ENCODE results near the gene TLE2.
"Not testable (repeated sequence)": the region's sequence is repeated elsewhere in the genome, so short reads cannot be mapped to it uniquely, and the experiment has no call there.

Gene TLE2

DNA sequence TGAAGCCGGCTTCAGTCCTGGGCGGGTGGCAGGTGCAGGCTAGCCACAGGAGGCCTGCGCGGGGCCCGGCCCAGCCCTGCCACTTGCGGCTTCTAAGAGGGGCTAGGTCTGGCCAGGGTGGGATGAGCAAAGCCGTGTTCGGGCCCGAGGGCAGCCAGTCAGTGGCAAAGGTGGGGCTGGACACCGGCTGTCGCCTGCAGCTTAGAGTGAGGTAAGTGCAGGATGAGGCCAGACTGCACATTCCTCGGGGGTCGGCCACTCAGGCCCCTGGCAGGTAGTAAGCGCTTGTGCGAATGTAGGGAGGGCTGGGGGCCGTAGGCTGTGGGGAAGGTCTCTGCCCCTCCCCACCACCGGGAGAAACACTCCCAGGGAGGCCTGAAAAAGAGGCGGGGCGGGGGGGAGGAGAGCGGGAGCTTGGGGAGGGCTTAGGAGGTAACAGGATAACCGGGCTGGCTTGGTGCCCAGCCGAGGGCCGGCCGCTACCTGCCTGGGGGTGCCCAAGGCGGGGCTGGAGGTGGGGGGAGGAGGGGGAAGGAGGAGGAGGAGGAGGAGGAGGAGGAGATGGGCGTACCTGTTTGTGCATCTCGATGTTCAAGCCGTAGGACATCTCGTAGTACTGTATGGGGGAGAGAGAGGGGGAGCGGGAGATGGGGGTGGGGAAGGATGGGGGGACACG is 26.8 kb upstream of the TLE2 start:
- no peak for DNase-seq (ENCODE audit: low read depth)

DNA sequence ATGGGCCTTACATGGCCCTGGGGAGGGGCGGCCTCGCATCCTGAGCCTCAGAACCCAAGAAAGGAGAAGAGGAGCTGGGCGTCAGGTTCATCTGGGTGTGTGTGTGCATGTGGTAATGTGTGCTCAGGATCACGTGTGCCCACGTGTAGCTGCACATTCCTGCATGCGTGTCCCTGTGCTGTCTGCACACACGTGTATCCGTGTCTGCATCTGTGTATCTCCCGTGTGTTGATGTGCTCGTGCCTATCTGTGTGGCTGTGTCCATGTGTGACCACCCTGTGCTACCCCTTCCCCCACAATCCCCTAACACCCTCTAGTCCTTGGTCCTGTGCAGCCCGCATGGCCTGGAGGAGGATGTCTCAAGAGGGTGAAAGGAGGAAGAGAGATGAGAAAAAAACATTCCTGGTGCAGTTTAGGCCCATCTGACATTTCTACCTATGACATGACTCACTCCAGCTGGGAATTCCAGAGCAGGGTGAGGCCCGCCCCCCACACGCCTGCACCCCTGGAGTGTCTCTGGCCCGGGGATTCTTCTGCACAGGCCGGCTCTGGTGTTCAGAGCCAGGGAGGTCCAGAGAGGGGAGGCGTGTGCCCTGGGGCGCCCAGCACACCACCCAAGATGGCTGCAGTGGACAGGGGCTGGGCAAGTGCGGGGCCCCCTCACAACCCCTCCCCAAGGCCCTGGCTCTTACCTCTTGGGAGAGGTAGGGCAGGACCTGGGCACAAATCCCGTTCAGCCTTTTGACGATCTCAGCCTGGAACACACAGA is 26.1 kb upstream of the TLE2 start:
- DNase-seq (ENCODE audit: low read depth), result no peak

DNA sequence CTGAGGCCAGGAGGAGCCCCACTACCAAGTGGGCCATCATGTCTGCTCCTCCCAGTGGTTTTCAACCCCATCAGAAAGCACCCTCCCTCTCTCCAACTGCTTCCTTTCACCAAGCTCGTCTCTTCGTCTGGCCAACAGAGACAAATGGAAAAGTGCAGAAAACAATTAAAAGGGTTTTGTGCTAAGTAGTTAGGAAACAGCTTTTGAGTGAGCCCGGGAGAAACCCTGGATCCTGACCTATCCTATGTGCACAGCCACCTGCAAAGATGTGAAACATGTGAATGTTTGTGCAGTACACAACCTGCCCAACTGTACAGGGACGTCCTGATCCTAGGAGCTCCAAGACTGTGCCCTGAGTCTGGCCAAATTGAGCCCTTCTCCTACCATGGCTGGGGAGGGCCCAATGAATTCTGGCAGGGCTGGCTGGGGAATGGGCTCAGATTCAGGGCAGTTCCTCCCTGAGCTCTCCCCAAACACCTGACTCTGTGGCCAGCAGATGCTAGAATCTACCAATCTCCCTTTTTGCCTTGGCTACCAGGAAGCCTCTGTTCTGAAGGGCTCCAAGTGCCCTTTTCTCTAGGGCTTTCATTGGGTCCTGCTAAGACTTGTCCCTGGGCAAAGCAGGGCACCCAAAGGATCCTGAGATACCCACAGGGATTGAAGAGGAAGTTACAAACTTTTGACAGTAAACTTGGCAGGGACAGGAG is 25.3 kb upstream of the TLE2 start:
- no peak for DNase-seq (ENCODE audit: low read depth)

- DNase-seq (ENCODE audit: low read depth), result no peak
Observed at GRCh38 chr19:3053780-3054179, 24.7 kb upstream of the TLE2 start.

GRCh38 chr19:3053218-3053621 is 24.1 kb upstream of the TLE2 start:
- DNase-seq (ENCODE audit: low read depth), result no peak

DNA sequence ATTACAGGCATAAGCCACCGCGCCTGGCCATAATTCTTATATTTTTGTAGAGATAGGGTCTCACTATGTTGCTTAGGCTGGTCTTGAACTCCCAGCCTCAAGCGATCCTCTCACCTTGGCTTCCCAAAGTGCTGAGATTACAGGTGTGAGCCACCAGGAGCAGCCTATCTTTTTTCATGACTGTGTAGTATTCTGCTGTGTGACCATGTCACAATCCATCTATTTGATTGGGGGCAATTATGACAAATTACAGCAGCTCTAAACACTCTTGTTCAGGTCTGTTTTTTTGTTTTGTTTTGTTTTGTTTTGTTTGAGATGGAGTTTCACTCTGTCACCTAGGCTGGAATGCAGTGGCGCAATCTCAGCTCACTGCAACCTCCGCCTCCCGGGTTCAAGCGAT is 20.9 kb upstream of the TLE2 start:
- DNase-seq (ENCODE audit: low read depth), result not testable (repeated sequence)

DNA sequence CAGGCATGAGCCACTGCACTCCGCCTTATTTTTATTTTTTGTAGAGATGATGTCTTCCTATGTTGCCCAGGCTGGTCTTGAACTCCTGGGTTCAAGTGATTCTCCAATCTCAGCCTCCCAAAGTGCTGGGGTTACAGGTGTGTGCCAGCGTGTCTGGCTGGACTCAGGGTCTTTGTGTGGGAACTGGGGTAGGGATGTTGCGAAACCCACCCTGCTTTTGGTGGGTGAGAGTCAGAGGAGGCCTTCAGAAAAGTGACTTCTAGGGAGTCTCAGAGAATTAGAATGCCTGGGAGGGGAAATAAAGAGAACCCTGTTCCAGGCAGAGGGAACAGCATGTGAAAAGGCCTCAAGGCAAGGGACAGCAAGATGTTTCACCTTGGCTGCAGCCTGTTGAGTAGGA is 20.0 kb upstream of the TLE2 start:
- DNase-seq (ENCODE audit: low read depth), result no peak

- no peak for DNase-seq (ENCODE audit: low read depth)
Observed at GRCh38 chr19:3048190-3048533, 19.1 kb upstream of the TLE2 start.

GRCh38 chr19:3047496-3048189 is 18.6 kb upstream of the TLE2 start:
- DNase-seq (ENCODE audit: low read depth), result peak; percentile 52

DNA sequence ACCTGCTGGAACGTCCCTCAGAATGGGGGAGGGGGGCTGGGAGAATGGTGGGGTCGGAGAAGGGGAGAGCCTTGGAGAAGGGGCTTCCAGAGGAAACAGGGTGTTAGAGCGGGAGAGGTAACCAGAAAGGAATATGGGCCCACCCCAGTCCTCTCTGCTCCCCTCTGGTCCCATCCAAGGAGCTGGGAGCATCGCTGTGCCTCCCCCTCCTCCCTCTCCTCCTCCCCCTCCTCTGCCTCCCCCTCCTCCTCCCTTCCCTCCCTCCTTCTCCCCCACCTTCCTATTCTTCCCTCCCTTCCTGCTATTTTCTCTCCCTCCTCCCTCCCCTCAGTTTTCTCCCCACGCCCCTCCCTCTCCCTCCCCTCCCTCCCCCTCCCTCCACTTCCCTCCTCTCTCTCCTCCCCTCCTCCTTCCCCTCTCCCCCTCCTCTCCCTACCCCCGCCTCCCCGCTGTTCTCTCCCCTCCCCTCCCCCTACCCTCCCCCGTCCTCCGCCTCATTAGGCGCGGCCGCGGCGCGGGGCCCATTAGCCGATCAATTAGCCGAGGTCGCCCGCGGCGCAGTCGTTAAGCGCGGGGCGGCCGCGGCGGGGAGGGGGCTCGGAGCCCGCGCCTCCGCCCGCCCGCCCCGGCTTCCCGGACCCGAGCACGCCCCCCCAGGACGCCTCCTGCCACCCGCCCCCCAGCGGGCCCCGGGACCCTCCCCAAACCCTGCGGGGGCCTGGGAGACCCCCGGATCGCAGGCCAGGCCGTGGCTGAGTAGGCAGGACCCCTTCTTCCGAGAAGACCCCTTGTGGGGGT is 17.8 kb upstream of the TLE2 start:
- DNase-seq (ENCODE audit: low read depth), result no peak

- no peak for DNase-seq (ENCODE audit: low read depth)
Observed at GRCh38 chr19:3045885-3046697, 17.0 kb upstream of the TLE2 start.

- no peak for DNase-seq (ENCODE audit: low read depth)
Observed at GRCh38 chr19:3045191-3045590, 16.1 kb upstream of the TLE2 start.

DNA sequence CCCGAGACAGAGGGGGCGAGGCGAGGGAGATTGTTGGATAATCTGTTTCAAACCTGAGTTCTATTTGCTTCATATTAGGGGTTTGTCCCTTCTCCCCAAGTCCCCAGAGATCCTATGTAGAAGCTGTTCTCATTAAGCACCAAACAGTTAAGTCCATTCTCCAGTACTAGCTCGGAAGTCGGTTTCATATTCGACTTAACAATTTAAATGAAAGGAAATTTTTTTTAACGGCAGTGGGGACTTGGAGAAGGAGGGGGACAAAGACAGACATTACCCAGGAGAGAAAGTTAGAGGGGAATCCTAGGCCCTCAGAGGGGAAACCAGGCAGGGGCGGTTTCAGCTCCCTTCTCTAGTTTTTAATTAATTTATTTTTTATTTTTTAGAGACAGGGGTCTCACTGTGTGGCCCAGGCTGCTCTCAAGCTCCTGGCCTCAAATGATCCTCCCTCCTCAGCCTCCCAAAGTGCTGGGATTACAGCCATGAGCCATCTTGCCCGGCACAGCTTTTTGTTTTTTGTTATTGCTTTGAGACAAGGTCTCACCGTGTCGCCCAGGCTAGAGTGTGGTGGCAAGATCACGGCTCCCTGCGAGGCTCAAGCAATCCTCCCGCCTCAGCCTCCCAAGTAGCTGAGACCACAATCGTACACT is 13.7 kb upstream of the TLE2 start:
- no peak for DNase-seq (ENCODE audit: low read depth)

DNA sequence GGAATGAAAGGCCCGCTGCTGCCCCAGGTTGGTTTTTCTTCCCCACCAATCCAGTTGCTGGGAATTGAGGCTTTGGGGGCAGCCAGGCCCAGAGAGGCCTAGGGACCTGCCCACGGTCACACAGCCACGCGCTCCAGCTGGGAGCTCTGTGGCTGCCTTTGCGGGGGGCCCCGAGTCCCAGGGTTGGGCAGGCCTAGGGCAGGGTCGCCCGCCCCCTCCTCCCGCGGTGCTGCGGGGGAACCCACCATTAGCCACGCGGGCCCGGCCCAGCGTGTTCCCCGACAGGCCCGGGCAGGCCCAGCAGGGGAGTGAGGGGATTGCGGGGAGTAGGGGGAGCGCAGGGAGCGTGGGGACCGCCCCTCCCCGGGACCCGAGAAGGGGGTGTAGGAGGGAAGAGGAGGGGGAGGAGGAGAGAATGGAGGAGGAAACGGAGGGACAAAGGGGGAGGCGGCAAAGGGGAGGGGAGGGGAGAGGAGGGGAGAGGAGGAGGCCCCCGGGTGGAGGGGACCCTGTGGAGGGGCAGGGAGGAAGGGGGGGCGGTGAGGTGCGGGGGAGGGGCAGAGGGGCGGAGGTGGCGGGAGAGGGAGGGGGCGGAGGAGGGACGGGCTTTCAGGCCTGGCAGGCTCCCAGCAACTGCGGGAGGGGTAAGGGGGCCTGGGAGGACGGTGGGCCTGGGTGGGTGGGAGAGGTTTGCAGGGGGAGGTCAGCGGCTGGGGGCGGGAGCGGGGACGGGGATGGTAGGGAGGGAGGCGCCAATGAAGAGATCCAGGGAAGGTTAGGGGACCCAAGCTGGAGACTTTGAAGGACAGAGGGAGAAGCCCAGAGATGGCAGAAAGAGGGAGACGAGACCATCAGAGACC is 12.9 kb upstream of the TLE2 start:
- no peak for DNase-seq (ENCODE audit: low read depth)

DNA sequence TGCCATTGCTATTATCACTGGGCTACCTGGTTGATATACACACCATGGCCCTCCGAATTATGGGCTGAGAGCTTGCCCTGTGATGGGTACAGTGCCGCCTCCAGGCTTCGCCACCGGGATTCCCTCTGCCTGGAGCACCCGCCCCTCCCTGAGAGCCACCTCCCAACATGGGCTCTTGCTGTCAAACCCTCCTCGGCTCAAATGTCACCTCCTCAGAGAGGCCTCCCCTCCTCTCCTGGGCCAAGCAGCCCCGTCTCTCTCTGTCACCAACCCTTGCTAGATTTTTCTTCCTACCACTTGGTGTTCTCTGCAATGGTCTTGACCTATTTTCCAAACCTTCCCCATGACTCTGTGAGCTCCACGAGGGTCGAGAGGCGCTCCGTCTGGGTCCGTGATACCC is 12.2 kb upstream of the TLE2 start:
- no peak for DNase-seq (ENCODE audit: low read depth)

DNA sequence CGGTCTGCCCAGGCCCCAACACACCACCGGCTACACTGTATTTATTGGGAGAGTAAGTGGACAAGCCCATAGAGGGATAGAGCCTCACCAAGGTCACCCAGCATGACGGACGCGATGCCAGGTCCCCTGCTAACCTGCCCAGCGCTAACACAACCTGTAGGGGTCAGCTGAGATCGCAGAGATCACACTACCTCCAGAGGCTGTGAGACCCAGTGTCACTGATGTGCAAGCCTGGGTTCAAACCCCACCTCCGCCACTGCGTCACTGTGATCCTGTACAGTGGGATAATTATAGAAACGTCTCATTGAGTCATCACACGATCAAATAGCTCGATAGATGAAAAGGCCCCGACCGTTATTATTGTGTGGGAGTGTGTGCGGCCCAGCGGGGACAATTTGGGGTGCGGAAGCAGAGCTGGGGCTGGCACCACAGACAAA is 10.6 kb upstream of the TLE2 start:
- DNase-seq (ENCODE audit: low read depth), result no peak

GRCh38 chr19:3039125-3039524 is 10.0 kb upstream of the TLE2 start:
- DNase-seq (ENCODE audit: low read depth), result no peak

GRCh38 chr19:3038214-3038613 is 9.1 kb upstream of the TLE2 start:
- DNase-seq (ENCODE audit: low read depth), result no peak

DNA sequence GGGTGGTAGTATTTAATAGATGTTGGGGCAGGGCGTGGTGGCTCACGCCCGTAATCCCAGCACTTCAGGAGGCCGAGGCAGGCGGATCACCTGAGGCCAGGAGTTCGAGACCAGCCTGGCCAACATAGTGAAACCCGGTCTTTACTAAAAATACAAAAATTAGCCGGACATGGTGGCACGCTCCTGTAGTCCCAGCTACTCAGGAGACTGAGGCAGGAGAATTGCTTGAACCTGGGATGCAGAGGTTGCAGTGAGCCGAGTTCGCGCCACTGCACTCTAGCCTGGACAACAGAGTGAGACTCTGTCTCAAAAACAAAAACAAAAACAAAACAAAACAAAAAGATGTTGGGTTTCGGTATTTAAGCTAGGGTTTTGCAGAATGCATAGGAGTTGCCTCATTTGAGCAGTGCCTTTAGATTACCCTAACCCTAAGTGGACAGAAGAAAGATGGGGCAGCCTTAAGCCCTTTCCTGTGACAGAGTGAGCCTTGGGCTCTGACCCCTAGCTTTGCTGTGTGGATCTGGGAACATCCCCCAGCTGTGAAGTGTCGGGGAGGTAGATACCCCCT is 8.0 kb upstream of the TLE2 start:
- not testable (repeated sequence) for DNase-seq (ENCODE audit: low read depth)
